Type B pancreatic cell (in vitro differentiated cells): ENCODE measurements around the gene R3HCC1L. TPM values are rescaled to one million over a fixed set of nuclear protein-coding genes. Genes with fewer than 3 reads are reported as not detected.

Source experiments
- DNase-seq: peaks from one replicate; pipeline ENCODE4 v3.0.0; 2021; ENCODE audit warnings: mixed read lengths; ENCODE audit not compliant: unreplicated experiment; ENCODE audit errors: extremely low spot score
- H3K27ac Mint-ChIP-seq: 2 replicates; pipeline ENCODE4 v1.8.0; 2021; ENCODE audit warnings: mild to moderate bottlenecking, mixed read lengths
- H3K27me3 Mint-ChIP-seq: 2 replicates; pipeline ENCODE4 v1.8.0; 2021; ENCODE audit warnings: mixed read lengths
- H3K36me3 Mint-ChIP-seq: 2 replicates; pipeline ENCODE4 v1.8.0; 2021; ENCODE audit warnings: mixed read lengths
- H3K4me1 Mint-ChIP-seq: one replicate; pipeline ENCODE4 v1.8.0; 2021; ENCODE audit warnings: mixed read lengths; ENCODE audit not compliant: unreplicated experiment
- H3K4me3 Mint-ChIP-seq: 2 replicates; pipeline ENCODE4 v1.8.0; 2021; ENCODE audit warnings: mild to moderate bottlenecking, mixed read lengths
- H3K9me3 Mint-ChIP-seq: 2 replicates; pipeline ENCODE4 v1.8.0; 2021; ENCODE audit warnings: mixed read lengths
- total RNA-seq: library from RNA; stranded (reverse); gene quantifications from 2 replicates; pipeline ENCODE4 v1.2.1, GENCODE V29; 2021; ENCODE audit warnings: low replicate concordance
- TF ChIP-seq, protein P1 (sequence below): fragments of 200-600 bp; sonication (generic); conservative IDR thresholded peaks from 2 replicates; pipeline ENCODE4 v1.5.0; 2021; ENCODE audit warnings: antibody characterized with exemption, mild to moderate bottlenecking

The R3HCC1L gene
- total RNA-seq, 1 donor from 2014 or later, result 15.4 TPM

DNA sequence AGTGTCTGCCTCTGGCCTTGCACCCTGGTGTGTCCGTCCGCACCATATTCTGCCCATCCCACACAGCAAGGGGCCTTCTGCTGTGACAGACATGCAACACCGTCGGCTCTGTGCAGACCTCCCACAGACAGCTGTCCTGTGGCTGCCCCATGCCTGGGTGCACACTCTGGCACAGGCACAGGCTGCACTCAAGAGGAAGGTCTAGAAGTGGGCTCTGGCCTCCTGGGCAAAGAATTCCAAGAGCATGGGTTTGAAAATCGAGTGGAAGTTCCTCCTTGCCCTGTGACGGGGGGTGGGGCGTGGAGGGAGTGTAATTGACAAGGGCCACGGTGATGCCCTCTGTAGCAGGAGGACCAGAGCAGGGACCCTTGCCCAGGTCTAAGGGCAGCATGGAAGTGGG is 137.8 kb downstream of the R3HCC1L start:
- Mint-ChIP-seq H3K27ac (no peak overlapping the region), H3K27me3 (peaks cover 65% of the 10 kb centered on the region), H3K9me3 (no peaks in the 10 kb centered on the region), H3K4me3 (no peak overlapping the region), H3K36me3 (no peaks in the 10 kb centered on the region), H3K4me1 (peaks cover 22% of the 10 kb centered on the region)
- TF ChIP-seq, protein P1, sequence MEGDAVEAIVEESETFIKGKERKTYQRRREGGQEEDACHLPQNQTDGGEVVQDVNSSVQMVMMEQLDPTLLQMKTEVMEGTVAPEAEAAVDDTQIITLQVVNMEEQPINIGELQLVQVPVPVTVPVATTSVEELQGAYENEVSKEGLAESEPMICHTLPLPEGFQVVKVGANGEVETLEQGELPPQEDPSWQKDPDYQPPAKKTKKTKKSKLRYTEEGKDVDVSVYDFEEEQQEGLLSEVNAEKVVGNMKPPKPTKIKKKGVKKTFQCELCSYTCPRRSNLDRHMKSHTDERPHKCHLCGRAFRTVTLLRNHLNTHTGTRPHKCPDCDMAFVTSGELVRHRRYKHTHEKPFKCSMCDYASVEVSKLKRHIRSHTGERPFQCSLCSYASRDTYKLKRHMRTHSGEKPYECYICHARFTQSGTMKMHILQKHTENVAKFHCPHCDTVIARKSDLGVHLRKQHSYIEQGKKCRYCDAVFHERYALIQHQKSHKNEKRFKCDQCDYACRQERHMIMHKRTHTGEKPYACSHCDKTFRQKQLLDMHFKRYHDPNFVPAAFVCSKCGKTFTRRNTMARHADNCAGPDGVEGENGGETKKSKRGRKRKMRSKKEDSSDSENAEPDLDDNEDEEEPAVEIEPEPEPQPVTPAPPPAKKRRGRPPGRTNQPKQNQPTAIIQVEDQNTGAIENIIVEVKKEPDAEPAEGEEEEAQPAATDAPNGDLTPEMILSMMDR, result no peak
- no peak for DNase-seq

DNA sequence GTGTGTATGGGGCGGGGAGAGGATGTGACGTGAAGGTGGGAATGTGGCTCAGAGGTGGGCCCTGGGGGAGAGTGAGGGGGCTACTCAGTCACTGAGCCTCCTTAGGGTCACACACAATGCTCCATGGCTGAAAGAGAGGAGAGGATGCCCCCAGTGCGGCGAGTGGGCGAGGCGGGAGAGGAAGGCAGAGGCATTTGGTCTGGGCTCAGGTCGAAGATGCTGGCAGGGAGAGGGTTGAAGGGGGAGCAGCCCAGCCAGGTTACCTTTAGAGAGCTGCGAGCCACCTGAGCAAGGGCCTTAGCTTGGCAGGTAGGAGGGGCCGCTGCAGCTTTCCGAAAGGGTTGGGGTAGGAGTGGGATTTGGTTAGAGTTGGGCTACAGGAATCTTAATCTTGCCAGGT is 138.2 kb downstream of the R3HCC1L start:
- Mint-ChIP-seq H3K36me3 (no peaks in the 10 kb centered on the region), H3K27ac (no peak overlapping the region), H3K4me1 (peaks cover 22% of the 10 kb centered on the region), H3K4me3 (no peak overlapping the region), H3K9me3 (no peaks in the 10 kb centered on the region), H3K27me3 (peaks cover 61% of the 10 kb centered on the region)
- no peak for DNase-seq
- TF ChIP-seq, protein P1, result no peak

DNA sequence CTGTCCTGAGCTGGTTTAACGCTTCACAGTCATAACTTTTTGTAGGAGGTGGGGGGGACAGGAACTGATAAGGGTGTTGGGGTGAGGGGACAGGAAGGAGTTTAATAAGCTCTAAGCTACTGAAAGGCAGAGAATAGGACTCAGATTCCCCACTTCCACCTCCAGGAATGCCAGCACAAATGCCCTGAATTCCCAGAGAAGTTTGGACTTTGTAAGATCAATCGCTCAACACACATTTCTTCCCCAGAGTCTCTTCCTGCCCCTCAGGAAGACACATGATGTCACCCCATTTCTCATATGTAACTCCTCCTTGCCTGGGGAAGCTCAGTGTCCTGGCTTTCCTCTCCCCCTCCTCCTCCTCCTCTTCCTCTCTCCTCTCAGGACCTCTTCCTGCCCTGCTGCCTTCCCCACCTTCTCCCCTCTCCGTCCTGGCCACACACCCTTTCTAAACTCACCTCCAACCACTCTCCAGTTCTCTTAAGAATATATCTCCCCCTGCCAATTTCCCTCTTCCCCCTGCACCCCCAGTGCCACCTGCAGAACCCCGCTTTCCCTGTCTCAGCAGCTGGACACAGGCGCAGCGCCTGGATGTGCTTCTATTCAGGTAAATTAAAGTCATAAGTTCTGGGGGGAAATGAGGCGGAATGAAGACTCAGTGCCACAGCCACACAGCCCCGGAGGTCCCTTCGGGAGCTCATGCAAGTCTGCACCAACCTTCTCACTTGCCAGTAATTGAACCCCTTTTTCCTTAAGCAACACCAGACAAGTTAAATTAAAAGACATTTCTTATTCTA is 138.8 kb downstream of the R3HCC1L start:
- Mint-ChIP-seq H3K36me3 (no peaks in the 10 kb centered on the region), H3K27ac (no peak overlapping the region), H3K4me1 (peaks cover 22% of the 10 kb centered on the region), H3K27me3 (peaks cover 60% of the 10 kb centered on the region), H3K4me3 (no peak overlapping the region), H3K9me3 (no peaks in the 10 kb centered on the region)
- no peak for DNase-seq
- TF ChIP-seq, protein P1, result no peak

DNA sequence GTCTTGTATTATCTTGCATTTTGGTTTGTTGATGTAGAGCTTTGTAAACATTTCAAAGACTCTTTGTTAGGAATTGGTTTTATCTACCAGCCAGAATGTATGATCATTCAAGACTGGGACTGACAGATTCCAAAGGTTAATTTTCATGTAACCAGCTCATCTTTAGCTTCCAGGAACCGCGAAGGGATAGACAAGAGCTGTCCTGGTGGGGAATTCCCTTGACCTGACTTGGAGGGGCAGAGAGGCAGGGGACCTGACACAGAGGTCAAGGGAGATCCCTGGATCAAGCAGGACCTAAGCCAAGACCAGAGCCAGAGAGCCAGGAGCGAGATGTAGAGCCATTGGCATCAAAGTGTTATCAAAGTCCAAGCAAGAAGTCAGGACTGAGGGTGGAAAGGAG is 140.1 kb downstream of the R3HCC1L start:
- no peaks in the 10 kb centered on the region for H3K36me3 Mint-ChIP-seq
- no peak for DNase-seq
- no peak overlapping the region for H3K4me3 Mint-ChIP-seq
- H3K27me3 Mint-ChIP-seq, result peaks cover 53% of the 10 kb centered on the region
- H3K9me3 Mint-ChIP-seq, result no peaks in the 10 kb centered on the region
- no peak overlapping the region for H3K27ac Mint-ChIP-seq
- TF ChIP-seq, protein P1, result no peak
- peaks cover 13% of the 10 kb centered on the region for H3K4me1 Mint-ChIP-seq

DNA sequence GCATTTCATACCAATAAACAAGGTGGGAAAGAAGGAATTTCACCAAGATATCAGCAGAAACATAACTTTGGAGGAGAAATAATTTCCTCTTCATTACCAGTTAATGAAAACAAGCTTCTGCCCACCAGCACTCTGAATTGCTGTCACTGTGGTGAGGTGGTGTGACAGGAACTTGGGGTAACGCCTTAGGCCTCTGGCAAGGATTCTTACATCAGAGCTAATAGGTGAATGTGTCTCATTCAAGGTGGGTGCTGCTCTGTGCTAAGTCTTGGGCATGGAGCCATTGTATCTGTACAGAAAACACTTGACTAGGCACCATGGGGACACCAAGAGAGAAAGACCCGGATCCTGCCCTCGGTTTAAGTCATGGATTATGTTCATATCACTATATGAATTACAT is 141.9 kb downstream of the R3HCC1L start:
- H3K4me1 Mint-ChIP-seq, result peaks cover 8% of the 10 kb centered on the region
- no peaks in the 10 kb centered on the region for H3K36me3 Mint-ChIP-seq
- peaks cover 54% of the 10 kb centered on the region for H3K27me3 Mint-ChIP-seq
- H3K4me3 Mint-ChIP-seq, result no peak overlapping the region
- H3K9me3 Mint-ChIP-seq, result peaks cover 6% of the 10 kb centered on the region
- no peak overlapping the region for H3K27ac Mint-ChIP-seq
- DNase-seq, result no peak
- TF ChIP-seq, protein P1, result no peak
